HG03139 (cell line): Measurements from ENCODE around the gene LUZP1.
"Not testable (repeated sequence)": the region's sequence is repeated elsewhere in the genome, so short reads cannot be mapped to it uniquely, and the experiment has no call there.

Source experiments
- ATAC-seq: cut with Tn5 transposase; IDR thresholded peaks from one replicate; pipeline ENCODE4 v1.9.1; 2021; ENCODE audit not compliant: unreplicated experiment

The LUZP1 gene

GRCh38 chr1:23168445-23169194 lies at the start of gene LUZP1:
LUZP1 (minus strand) TSS chr1:23168856.
- peak; percentile 51 for ATAC-seq

- ATAC-seq, result no peak
These were observed 48.9 kb upstream of the LUZP1 start, which contains the start of gene HTR1D for GRCh38 chr1:23217421-23218115. HTR1D (minus strand) TSS chr1:23217502; CDS start chr1:23194219, 23,283 bp downstream.

GRCh38 chr1:23216771-23217420 lies 48.2 kb upstream of the LUZP1 start:
- no peak for ATAC-seq

- no peak for ATAC-seq
These were observed 47.2 kb upstream of the LUZP1 start for GRCh38 chr1:23215751-23216449.

- no peak for ATAC-seq
These were observed 46.6 kb upstream of the LUZP1 start for GRCh38 chr1:23215291-23215690.

- ATAC-seq, result no peak
These were observed 46.0 kb upstream of the LUZP1 start for GRCh38 chr1:23214640-23215039.

GRCh38 chr1:23211955-23212354 lies 43.3 kb upstream of the LUZP1 start:
- ATAC-seq, result no peak

- no peak for ATAC-seq
These were observed 42.3 kb upstream of the LUZP1 start for GRCh38 chr1:23210963-23211362.

GRCh38 chr1:23210351-23210785 lies 41.7 kb upstream of the LUZP1 start:
- no peak for ATAC-seq

GRCh38 chr1:23209770-23210169 lies 41.1 kb upstream of the LUZP1 start:
- no peak for ATAC-seq

GRCh38 chr1:23208527-23208926 lies 39.9 kb upstream of the LUZP1 start:
- ATAC-seq, result no peak

GRCh38 chr1:23207733-23208132 lies 39.1 kb upstream of the LUZP1 start:
- ATAC-seq, result not testable (repeated sequence)

- ATAC-seq, result no peak
These were observed 33.6 kb upstream of the LUZP1 start for GRCh38 chr1:23202263-23202749.

- no peak for ATAC-seq
These were observed 32.2 kb upstream of the LUZP1 start for GRCh38 chr1:23200883-23201282.

- no peak for ATAC-seq
These were observed 29.7 kb upstream of the LUZP1 start for GRCh38 chr1:23198373-23198772.

- no peak for ATAC-seq
These were observed 28.1 kb upstream of the LUZP1 start for GRCh38 chr1:23196627-23197328.

GRCh38 chr1:23194119-23194984 lies 25.7 kb upstream of the LUZP1 start:
- ATAC-seq, result no peak

- no peak for ATAC-seq
These were observed 24.9 kb upstream of the LUZP1 start for GRCh38 chr1:23193391-23194118.

GRCh38 chr1:23191199-23191598 lies 22.5 kb upstream of the LUZP1 start:
- ATAC-seq, result no peak
